Fibroblast of lung (primary cell): ENCODE data around the gene RGS16.

Experiments used
- CTCF ChIP-seq, 2 donors: IDR thresholded peaks in 1 of 2; conservative IDR thresholded peaks in 1 of 2; 1 replicate in 1 of 2; 2 replicates in 1 of 2; pipeline ENCODE4 v1.5.1; 2011 to 2012; ENCODE audit warnings: low read length in 2 of 2, control low read depth in 1 of 2, inconsistent platforms in 1 of 2, low read depth in 1 of 2, mild to moderate bottlenecking in 1 of 2
- EZH2 ChIP-seq: IDR thresholded peaks from 2 replicates; pipeline ENCODE4 v1.5.1; 2012; ENCODE audit warnings: low read length, control low read depth, mild to moderate bottlenecking; ENCODE audit errors: missing control alignments

GRCh38 chr1:182568647-182569284 lies 35.4 kb downstream of the RGS16 start:
- TF ChIP-seq CTCF (conservative IDR thresholded peaks at IDR 0.05 in 1 of 2, IDR thresholded peaks at IDR 0.05 in 1 of 2; ENCODE audit: low read depth in 1 of 2, low read length in 2 of 2) (no peak), EZH2 (no peak)
